Upper lobe of left lung (tissue), 4 donors: ENCODE measurements around the gene CMKLR1.

Experiments
- CTCF ChIP-seq, 6 experiments: fragments of 450-650 bp in 4 of 6; fragments of 200-600 bp in 2 of 6; sonication (generic) in 2 of 6; IDR thresholded peaks; one replicate each; pipeline ENCODE4 v1.5.1; 2016 to 2019; ENCODE audit warnings: antibody characterized with exemption in 6 of 6
- EP300 ChIP-seq, 4 donors: sonication (generic); formaldehyde crosslinking; IDR thresholded peaks; one replicate each; pipeline ENCODE4 v1.5.1; 2017; ENCODE audit warnings: antibody characterized with exemption in 4 of 4, control low read depth in 2 of 4
- POLR2A ChIP-seq, 4 donors: fragments of 450-650 bp; IDR thresholded peaks; one replicate each; pipeline ENCODE4 v1.5.1; 2016 to 2017; ENCODE audit warnings: antibody characterized with exemption in 4 of 4, mild to moderate bottlenecking in 2 of 4

- TF ChIP-seq CTCF (IDR thresholded peaks at IDR 0.05) (no peak), POLR2A (IDR thresholded peaks at IDR 0.05) (no peak), EP300 (IDR thresholded peaks at IDR 0.05) (no peak)
Measured at GRCh38 chr12:108297895-108298760, 41.0 kb downstream of the CMKLR1 start.
